A673 (cell line): ENCODE measurements around the gene CMTM7.

Source experiments
- CTCF ChIP-seq: fragments of 300-800, 200-600 bp; sonication (generic); conservative IDR thresholded peaks from 2 replicates; pipeline ENCODE4 v1.5.1; 2017; ENCODE audit warnings: low read depth, mild to moderate bottlenecking, antibody characterized with exemption, low read length, moderate library complexity, mixed read lengths
- EZH2 ChIP-seq: fragments of 200-600 bp; sonication (generic); IDR thresholded peaks from 2 replicates; pipeline ENCODE4 v1.6.1; 2017; ENCODE audit warnings: borderline replicate concordance, low read depth, mild to moderate bottlenecking, mixed read lengths, antibody characterized with exemption, low read length; ENCODE audit not compliant: poor library complexity, severe bottlenecking

GRCh38 chr3:32366638-32367397 is 24.8 kb upstream of the CMTM7 start:
- no peak for TF ChIP-seq CTCF
- TF ChIP-seq EZH2, result no peak
